HL-60 (cell line): ENCODE measurements around the gene SNX9.
"Not testable (repeated sequence)": the region's sequence is repeated elsewhere in the genome, so short reads cannot be mapped to it uniquely, and the experiment has no call there.

Experiments
- DNase-seq, 2 experiments: peaks; one replicate each; pipeline ENCODE4 v3.0.0-alpha.2; 2010 to 2020; ENCODE audit warnings: low read depth in 1 of 2, low spot score in 1 of 2
- H3K27ac ChIP-seq: fragments of 250-450 bp; sonication (Bioruptor Pico); replicated peaks from 2 replicates; pipeline ENCODE4 v1.5.1; 2020; ENCODE audit warnings: mild to moderate bottlenecking, moderate library complexity
- H3K27me3 ChIP-seq: fragments of 250-450 bp; sonication (Bioruptor Pico); 2 replicates; pipeline ENCODE4 v1.5.1; 2021; ENCODE audit warnings: mild to moderate bottlenecking, moderate library complexity; ENCODE audit not compliant: insufficient read depth, poor library complexity, severe bottlenecking
- H3K4me3 ChIP-seq: replicated peaks from 2 replicates; pipeline ENCODE4 v1.5.1; 2011; ENCODE audit warnings: mild to moderate bottlenecking, control low read depth, low read length; ENCODE audit not compliant: insufficient read depth
- CTCF ChIP-seq: IDR thresholded peaks from one replicate; pipeline ENCODE4 v1.5.1; 2011; ENCODE audit warnings: low read length, control low read depth, inconsistent platforms; ENCODE audit not compliant: insufficient read depth
- GABPA ChIP-seq: IDR thresholded peaks from 2 replicates; pipeline ENCODE4 v1.6.1; 2012; ENCODE audit warnings: low read depth
- POLR2AphosphoS5 ChIP-seq: IDR thresholded peaks from 2 replicates; pipeline ENCODE4 v1.6.1; 2012; ENCODE audit warnings: low read depth
- REST ChIP-seq: IDR thresholded peaks from 2 replicates; pipeline ENCODE4 v1.6.1; 2012; ENCODE audit warnings: low read depth; ENCODE audit not compliant: insufficient replicate concordance
- SPI1 ChIP-seq: IDR thresholded peaks from 2 replicates; pipeline ENCODE4 v1.6.1; 2012; ENCODE audit warnings: low read depth, mild to moderate bottlenecking, borderline replicate concordance

Gene SNX9

GRCh38 chr6:157937318-157937717 lies 114.3 kb downstream of the SNX9 start:
- Histone ChIP-seq H3K4me3 (no peak overlapping the region), H3K27me3 (no peaks in the 10 kb centered on the region), H3K27ac (no peak overlapping the region)
- no peak for DNase-seq
- TF ChIP-seq CTCF (no peak), REST (no peak), GABPA (no peak), POLR2AphosphoS5 (no peak), SPI1 (no peak)

- no peak overlapping the region for H3K4me3 ChIP-seq
- no peak for DNase-seq
- H3K27ac ChIP-seq = no peak overlapping the region
- TF ChIP-seq POLR2AphosphoS5 (no peak), REST (no peak), CTCF (no peak), SPI1 (no peak), GABPA (no peak)
- H3K27me3 ChIP-seq = no peaks in the 10 kb centered on the region
Measured at GRCh38 chr6:157937916-157938315, 114.9 kb downstream of the SNX9 start.

GRCh38 chr6:157940375-157941036 lies 117.5 kb downstream of the SNX9 start:
- not testable (repeated sequence) for H3K4me3 ChIP-seq, H3K27ac ChIP-seq, DNase-seq, H3K27me3 ChIP-seq

GRCh38 chr6:157941101-157941863 lies 118.2 kb downstream of the SNX9 start:
- TF ChIP-seq SPI1 = no peak
- TF ChIP-seq GABPA = no peak
- TF ChIP-seq POLR2AphosphoS5 = no peak
- TF ChIP-seq CTCF = no peak
- TF ChIP-seq REST = no peak
- H3K27me3 ChIP-seq = no peaks in the 10 kb centered on the region
- H3K27ac ChIP-seq = no peak overlapping the region
- no peak for DNase-seq
- no peak overlapping the region for H3K4me3 ChIP-seq
